CD14-positive monocyte (primary cell): ENCODE results near the gene OR13C8. TPM values are rescaled to one million over a fixed set of nuclear protein-coding genes. Genes with fewer than 3 reads are reported as not detected.

ENCODE experiments used
- DNase-seq, 3 donors: peaks; one replicate each; pipeline ENCODE4 v3.0.0-alpha.2; 2011 to 2022
- H2AFZ ChIP-seq: 2 replicates; pipeline ENCODE4 v1.6.0; 2012; ENCODE audit warnings: mild to moderate bottlenecking, low read depth, low read length, inconsistent platforms; ENCODE audit not compliant: insufficient read depth, poor library complexity, severe bottlenecking
- H3K27ac ChIP-seq, 2 donors: 1 replicate in 1 of 2; 2 replicates in 1 of 2; pipeline ENCODE4 v1.5.1; 2012 to 2013; ENCODE audit warnings: low read length in 2 of 2, control low read depth in 1 of 2, inconsistent platforms in 1 of 2, low read depth in 1 of 2, mild to moderate bottlenecking in 1 of 2
- H3K27me3 ChIP-seq, 2 donors: one replicate each; pipeline versions ENCODE4 v1.6.0 to v1.6.1; 2011 to 2013; ENCODE audit warnings: low read length in 2 of 2; ENCODE audit not compliant: control insufficient read depth in 2 of 2, insufficient read depth in 2 of 2
- H3K36me3 ChIP-seq, 2 donors: replicated peaks in 1 of 2; 1 replicate in 1 of 2; 2 replicates in 1 of 2; pipeline versions ENCODE4 v1.5.1 to v1.6.1; 2012 to 2013; ENCODE audit warnings: low read length in 2 of 2, control low read depth in 1 of 2, inconsistent platforms in 1 of 2, mild to moderate bottlenecking in 1 of 2; ENCODE audit not compliant: insufficient read depth in 2 of 2, control insufficient read depth in 1 of 2
- H3K4me1 ChIP-seq, 2 donors: 1 replicate in 1 of 2; 2 replicates in 1 of 2; pipeline versions ENCODE4 v1.5.1 to v1.6.1; 2012 to 2013; ENCODE audit warnings: low read length in 2 of 2, control low read depth in 1 of 2, inconsistent platforms in 1 of 2, mild to moderate bottlenecking in 1 of 2, moderate library complexity in 1 of 2; ENCODE audit not compliant: insufficient read depth in 2 of 2, control insufficient read depth in 1 of 2
- H3K4me2 ChIP-seq: replicated peaks from 2 replicates; pipeline ENCODE3; 2012; ENCODE audit warnings: low read length, moderate library complexity, mild to moderate bottlenecking; ENCODE audit not compliant: poor library complexity, severe bottlenecking; ENCODE audit errors: extremely low read depth
- H3K4me3 ChIP-seq, 3 experiments: fragments of 200-600 bp in 1 of 3; sonication (generic) in 1 of 3; replicated peaks in 1 of 3; 1 replicate in 2 of 3; 2 replicates in 1 of 3; pipeline ENCODE4 v1.5.1; 2011 to 2013; ENCODE audit warnings: low read length in 3 of 3, mild to moderate bottlenecking in 3 of 3, control low read depth in 2 of 3, low read depth in 2 of 3, inconsistent platforms in 1 of 3, moderate library complexity in 1 of 3
- H3K79me2 ChIP-seq: 2 replicates; pipeline ENCODE4 v1.6.0; 2012; ENCODE audit warnings: mild to moderate bottlenecking, control low read depth, inconsistent platforms, low read length, moderate library complexity; ENCODE audit not compliant: insufficient read depth
- H3K9ac ChIP-seq: 2 replicates; pipeline ENCODE4 v1.6.0; 2017; ENCODE audit warnings: low read length, mild to moderate bottlenecking; ENCODE audit not compliant: insufficient read depth, poor library complexity, severe bottlenecking
- H3K9me3 ChIP-seq, 2 donors: replicated peaks in 1 of 2; 1 replicate in 1 of 2; 2 replicates in 1 of 2; pipeline versions ENCODE4 v1.5.1 to v1.6.1; 2012 to 2013; ENCODE audit warnings: low read length in 2 of 2, control low read depth in 1 of 2; ENCODE audit not compliant: control insufficient read depth in 1 of 2, insufficient read depth in 1 of 2
- H4K20me1 ChIP-seq: 2 replicates; pipeline ENCODE4 v1.6.0; 2012; ENCODE audit warnings: mild to moderate bottlenecking, low read length, control low read depth, moderate library complexity; ENCODE audit not compliant: insufficient read depth
- H3K27ac Mint-ChIP-seq, 7 donors: one replicate each; pipeline ENCODE4 v1.8.0; 2020; ENCODE audit warnings: mild to moderate bottlenecking in 7 of 7, mixed read lengths in 7 of 7, moderate library complexity in 6 of 7, inconsistent platforms in 2 of 7
- H3K27me3 Mint-ChIP-seq, 3 donors: one replicate each; pipeline ENCODE4 v1.8.0; 2021 to 2022; ENCODE audit warnings: low read depth in 3 of 3, mild to moderate bottlenecking in 3 of 3, mixed read lengths in 3 of 3, moderate library complexity in 3 of 3, inconsistent platforms in 1 of 3
- H3K36me3 Mint-ChIP-seq, 2 donors: one replicate each; pipeline ENCODE4 v1.8.0; 2020; ENCODE audit warnings: mixed read lengths in 2 of 2, inconsistent platforms in 1 of 2, mild to moderate bottlenecking in 1 of 2
- H3K4me1 Mint-ChIP-seq: one replicate; pipeline ENCODE4 v1.8.0; 2020; ENCODE audit warnings: mild to moderate bottlenecking, mixed read lengths
- H3K4me3 Mint-ChIP-seq, 2 donors: one replicate each; pipeline ENCODE4 v1.8.0; 2020; ENCODE audit warnings: mild to moderate bottlenecking in 2 of 2, mixed read lengths in 2 of 2, moderate library complexity in 1 of 2
- H3K9me3 Mint-ChIP-seq, 7 donors: one replicate each; pipeline ENCODE4 v1.8.0; 2020 to 2022; ENCODE audit warnings: mixed read lengths in 7 of 7, mild to moderate bottlenecking in 6 of 7, moderate library complexity in 6 of 7, inconsistent platforms in 2 of 7
- WGBS: methylation state at CpG from one replicate; pipeline ENCODE4 v1.1.5; 2013; ENCODE audit warnings: missing lambda C conversion rate; ENCODE audit not compliant: insufficient coverage; 5-methylcytosine and 5-hydroxymethylcytosine counted together
- intact Hi-C, 2 donors: fragments of 100-400 bp; cut with micrococcal nuclease; formaldehyde crosslinking; loops; one replicate each; pipeline versions ENCODE4 v1.15.0 to v1.15.1; 2023
- polyA plus RNA-seq, 3 donors: library from polyadenylated mRNA; depleted of rRNA in 1 of 3; unstranded in 2 of 3; stranded (reverse) in 1 of 3; fragments of 300-500 nt in 2 of 3; fragments of >200 nt in 1 of 3; fragmentation: Illumina TruSeq in 2 of 3; gene quantifications; 1 replicate in 2 of 3; 2 replicates in 1 of 3; pipeline ENCODE4 v1.2.3, GENCODE V29; 2012 to 2021
- TF ChIP-seq, protein P1 (sequence below): fragments of 200-600 bp; IDR thresholded peaks from one replicate; pipeline ENCODE4 v1.8.0; 2022; ENCODE audit warnings: antibody characterized with exemption, mild to moderate bottlenecking

Gene OR13C8
- polyA plus RNA-seq, 3 donors, result not detected

DNA sequence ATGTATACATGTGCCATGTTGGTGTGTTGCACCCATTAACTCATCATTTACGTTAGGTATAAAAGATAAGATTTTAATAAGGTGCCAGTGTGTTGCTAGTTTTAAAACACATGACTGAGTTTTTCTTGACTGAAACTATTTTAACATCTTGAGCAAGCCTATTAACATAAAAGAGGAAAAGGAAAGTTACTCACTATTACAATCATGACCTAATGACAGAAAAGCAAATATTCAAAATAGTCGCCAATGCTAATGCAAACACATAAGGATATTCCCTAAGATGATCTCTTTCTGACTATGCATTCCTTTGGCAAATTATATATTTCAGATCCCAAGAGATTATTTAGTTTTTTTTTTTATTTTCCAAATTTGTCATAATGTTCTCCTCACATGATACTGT, 42.2 kb downstream of the OR13C8 start:
- H3K79me2 ChIP-seq, result no peaks in the 10 kb centered on the region
- H3K9me3 Mint-ChIP-seq, result peaks cover 0 to 3% (median 0%) of the 10 kb centered on the region in 7 donors
- no peak overlapping the region for H3K9ac ChIP-seq
- H3K4me1 ChIP-seq, result no peaks in the 10 kb centered on the region
- intact Hi-C loops, result no loop called here
- H3K27ac Mint-ChIP-seq, result no peak overlapping the region
- no peaks in the 10 kb centered on the region for H3K36me3 Mint-ChIP-seq
- H3K4me1 Mint-ChIP-seq, result no peaks in the 10 kb centered on the region
- no peak overlapping the region for H2AFZ ChIP-seq
- TF ChIP-seq, protein P1, sequence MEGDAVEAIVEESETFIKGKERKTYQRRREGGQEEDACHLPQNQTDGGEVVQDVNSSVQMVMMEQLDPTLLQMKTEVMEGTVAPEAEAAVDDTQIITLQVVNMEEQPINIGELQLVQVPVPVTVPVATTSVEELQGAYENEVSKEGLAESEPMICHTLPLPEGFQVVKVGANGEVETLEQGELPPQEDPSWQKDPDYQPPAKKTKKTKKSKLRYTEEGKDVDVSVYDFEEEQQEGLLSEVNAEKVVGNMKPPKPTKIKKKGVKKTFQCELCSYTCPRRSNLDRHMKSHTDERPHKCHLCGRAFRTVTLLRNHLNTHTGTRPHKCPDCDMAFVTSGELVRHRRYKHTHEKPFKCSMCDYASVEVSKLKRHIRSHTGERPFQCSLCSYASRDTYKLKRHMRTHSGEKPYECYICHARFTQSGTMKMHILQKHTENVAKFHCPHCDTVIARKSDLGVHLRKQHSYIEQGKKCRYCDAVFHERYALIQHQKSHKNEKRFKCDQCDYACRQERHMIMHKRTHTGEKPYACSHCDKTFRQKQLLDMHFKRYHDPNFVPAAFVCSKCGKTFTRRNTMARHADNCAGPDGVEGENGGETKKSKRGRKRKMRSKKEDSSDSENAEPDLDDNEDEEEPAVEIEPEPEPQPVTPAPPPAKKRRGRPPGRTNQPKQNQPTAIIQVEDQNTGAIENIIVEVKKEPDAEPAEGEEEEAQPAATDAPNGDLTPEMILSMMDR, result no peak
- no peaks in the 10 kb centered on the region for H3K9me3 ChIP-seq
- no peak overlapping the region for H3K4me3 Mint-ChIP-seq
- H3K4me3 ChIP-seq, result no peak overlapping the region
- H3K36me3 ChIP-seq, result no peaks in the 10 kb centered on the region
- H3K4me2 ChIP-seq, result no peak overlapping the region
- H4K20me1 ChIP-seq, result no peaks in the 10 kb centered on the region
- DNase-seq, result no peak
- no peaks in the 10 kb centered on the region for H3K27me3 ChIP-seq
- peaks cover 0 to 1% (median 0%) of the 10 kb centered on the region in 3 donors for H3K27me3 Mint-ChIP-seq
- no CpG with 5 or more reads among the region's 2 CpGs for WGBS
- H3K27ac ChIP-seq, result no peak overlapping the region

DNA sequence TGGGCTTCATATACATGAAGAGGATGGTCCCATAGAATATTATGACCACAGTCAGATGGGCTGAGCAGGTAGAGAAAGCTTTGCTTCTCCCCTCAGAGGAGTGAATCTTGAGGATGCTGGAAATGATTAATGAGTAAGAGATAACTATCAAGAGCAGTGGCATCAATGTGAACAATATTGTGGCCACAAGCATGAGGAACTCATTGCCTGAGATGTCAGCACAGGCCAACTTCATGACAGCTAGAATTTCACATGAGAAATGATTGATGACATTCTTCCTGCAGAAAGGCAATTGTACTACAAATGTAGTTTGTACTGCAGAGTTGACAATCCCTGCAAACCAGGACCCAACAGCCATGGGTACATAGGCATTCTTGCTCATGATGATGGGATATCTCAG, 48.5 kb downstream of the OR13C8 start:
- Mint-ChIP-seq H3K4me3 (no peak overlapping the region), H3K4me1 (no peaks in the 10 kb centered on the region), H3K27me3 (peaks cover 0 to 2% (median 0%) of the 10 kb centered on the region in 3 donors), H3K9me3 (peaks cover 0 to 3% (median 0%) of the 10 kb centered on the region in 7 donors), H3K36me3 (no peaks in the 10 kb centered on the region), H3K27ac (no peak overlapping the region)
- DNase-seq, result no peak
- no peak overlapping the region for H3K9ac ChIP-seq
- no peaks in the 10 kb centered on the region for H3K4me1 ChIP-seq
- no peak overlapping the region for H2AFZ ChIP-seq
- TF ChIP-seq, protein P1, result no peak
- H3K9me3 ChIP-seq, result no peaks in the 10 kb centered on the region
- no peak overlapping the region for H3K4me2 ChIP-seq
- no peak overlapping the region for H3K4me3 ChIP-seq
- no peaks in the 10 kb centered on the region for H3K36me3 ChIP-seq
- H3K27ac ChIP-seq, result no peak overlapping the region
- no peaks in the 10 kb centered on the region for H4K20me1 ChIP-seq
- no peaks in the 10 kb centered on the region for H3K79me2 ChIP-seq
- H3K27me3 ChIP-seq, result no peaks in the 10 kb centered on the region
- intact Hi-C loops, result no loop called here
